K562 (cell line): ENCODE data around the gene LMLN.

Source experiments
- E2F3 ChIP-seq: fragments of 250-450 bp; sonication (Bioruptor Pico); IDR thresholded peaks from 2 replicates; pipeline ENCODE4 v1.4.0; 2020; ENCODE audit warnings: mild to moderate bottlenecking
- FOXA3 ChIP-seq, 2 experiments: fragments of 450-650 bp in 1 of 2; sonication (generic) in 1 of 2; formaldehyde crosslinking; IDR thresholded peaks in 1 of 2; conservative IDR thresholded peaks in 1 of 2; 2 replicates each; pipeline versions ENCODE4 v1.4.0 to v1.8.0; 2020 to 2022; ENCODE audit warnings: mild to moderate bottlenecking in 2 of 2, missing genetic modification reagents in 1 of 2
- POLR2A ChIP-seq: fragments of 450-650 bp; conservative IDR thresholded peaks from 2 replicates; pipeline ENCODE4 v1.6.1; 2016
- RBM39 ChIP-seq: fragments of 200-400 bp; formaldehyde crosslinking; optimal IDR thresholded peaks from 2 replicates; pipeline ENCODE3; 2018; ENCODE audit warnings: low read depth, low read length
- TEAD1 ChIP-seq, 2 experiments: fragments of 450-650 bp in 1 of 2; sonication (generic) in 1 of 2; formaldehyde crosslinking; IDR thresholded peaks; 2 replicates each; pipeline versions ENCODE4 v1.4.0 to v1.8.0; 2020 to 2022; ENCODE audit warnings: mild to moderate bottlenecking in 2 of 2, missing genetic modification reagents in 1 of 2
- TF ChIP-seq, protein P1 (sequence below), 3 experiments: IDR thresholded peaks in 2 of 3; conservative IDR thresholded peaks in 1 of 3; 2 replicates each; pipeline ENCODE4 v1.5.1; 2011 to 2012; ENCODE audit warnings: low read length in 3 of 3, mild to moderate bottlenecking in 3 of 3, control low read depth in 2 of 3, improper control_type of control experiment in 1 of 3, inconsistent platforms in 1 of 3, low read depth in 1 of 3, mixed read lengths in 1 of 3, moderate library complexity in 1 of 3; ENCODE audit not compliant: insufficient read depth in 2 of 3
- TF ChIP-seq, protein P2 (sequence below): sonication (generic); formaldehyde crosslinking; IDR thresholded peaks from 2 replicates; pipeline ENCODE4 v1.8.0; 2022; ENCODE audit warnings: mild to moderate bottlenecking, missing genetic modification reagents

DNA sequence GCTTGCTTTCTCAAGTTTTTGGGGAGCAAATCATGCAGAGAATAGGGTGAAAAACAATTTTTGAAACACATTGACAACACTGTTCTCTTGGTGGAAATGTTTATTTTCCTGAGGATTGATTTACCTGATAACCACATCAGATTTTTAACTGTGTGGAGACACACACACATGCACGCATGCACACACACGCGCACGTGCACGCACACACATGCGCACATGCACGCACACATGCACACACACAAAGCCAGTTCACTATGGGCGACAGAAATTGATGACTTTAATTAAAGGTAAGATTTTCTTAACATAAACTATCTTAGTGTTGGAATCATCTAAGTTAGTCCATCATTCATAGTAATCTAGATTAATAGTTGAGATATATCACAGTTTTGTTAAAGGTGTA, 15.3 kb downstream of the LMLN start:
- TF ChIP-seq POLR2A = no peak
- TF ChIP-seq, protein P1, sequence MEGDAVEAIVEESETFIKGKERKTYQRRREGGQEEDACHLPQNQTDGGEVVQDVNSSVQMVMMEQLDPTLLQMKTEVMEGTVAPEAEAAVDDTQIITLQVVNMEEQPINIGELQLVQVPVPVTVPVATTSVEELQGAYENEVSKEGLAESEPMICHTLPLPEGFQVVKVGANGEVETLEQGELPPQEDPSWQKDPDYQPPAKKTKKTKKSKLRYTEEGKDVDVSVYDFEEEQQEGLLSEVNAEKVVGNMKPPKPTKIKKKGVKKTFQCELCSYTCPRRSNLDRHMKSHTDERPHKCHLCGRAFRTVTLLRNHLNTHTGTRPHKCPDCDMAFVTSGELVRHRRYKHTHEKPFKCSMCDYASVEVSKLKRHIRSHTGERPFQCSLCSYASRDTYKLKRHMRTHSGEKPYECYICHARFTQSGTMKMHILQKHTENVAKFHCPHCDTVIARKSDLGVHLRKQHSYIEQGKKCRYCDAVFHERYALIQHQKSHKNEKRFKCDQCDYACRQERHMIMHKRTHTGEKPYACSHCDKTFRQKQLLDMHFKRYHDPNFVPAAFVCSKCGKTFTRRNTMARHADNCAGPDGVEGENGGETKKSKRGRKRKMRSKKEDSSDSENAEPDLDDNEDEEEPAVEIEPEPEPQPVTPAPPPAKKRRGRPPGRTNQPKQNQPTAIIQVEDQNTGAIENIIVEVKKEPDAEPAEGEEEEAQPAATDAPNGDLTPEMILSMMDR (IDR thresholded peaks at IDR 0.05 in 2 of 3, conservative IDR thresholded peaks at IDR 0.05 in 1 of 3; ENCODE audit: insufficient read depth in 2 of 3, low read depth in 1 of 3, low read length in 3 of 3) = no peak
- no peak for TF ChIP-seq TEAD1 (CRISPR knock-in tag; IDR thresholded peaks at IDR 0.05)
- no peak for TF ChIP-seq RBM39
- no peak for TF ChIP-seq FOXA3 (CRISPR knock-in tag; conservative IDR thresholded peaks at IDR 0.05 in 1 of 2, IDR thresholded peaks at IDR 0.05 in 1 of 2)
- TF ChIP-seq, protein P2, sequence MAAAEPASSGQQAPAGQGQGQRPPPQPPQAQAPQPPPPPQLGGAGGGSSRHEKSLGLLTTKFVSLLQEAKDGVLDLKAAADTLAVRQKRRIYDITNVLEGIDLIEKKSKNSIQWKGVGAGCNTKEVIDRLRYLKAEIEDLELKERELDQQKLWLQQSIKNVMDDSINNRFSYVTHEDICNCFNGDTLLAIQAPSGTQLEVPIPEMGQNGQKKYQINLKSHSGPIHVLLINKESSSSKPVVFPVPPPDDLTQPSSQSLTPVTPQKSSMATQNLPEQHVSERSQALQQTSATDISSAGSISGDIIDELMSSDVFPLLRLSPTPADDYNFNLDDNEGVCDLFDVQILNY = no peak
- TF ChIP-seq E2F3 = no peak
